Articular chondrocyte of knee joint (primary cell): Measurements from ENCODE around the gene TXLNG. TPM values are rescaled to one million over a fixed set of nuclear protein-coding genes. Genes with fewer than 3 reads are reported as not detected.

Source experiments
- small RNA-seq: library from RNA; depleted of rRNA; stranded (forward); fragments of <200 nt; gene quantifications from one replicate; pipeline ENCODE3, GENCODE V24; 2012
- total RNA-seq: library from RNA; depleted of rRNA; stranded (reverse); fragments of >200 nt; gene quantifications from 2 replicates; pipeline ENCODE4 v1.2.3, GENCODE V29; 2012

The TXLNG gene
- total RNA-seq, result 7.2 and 12.2 TPM in 2 replicates

DNA sequence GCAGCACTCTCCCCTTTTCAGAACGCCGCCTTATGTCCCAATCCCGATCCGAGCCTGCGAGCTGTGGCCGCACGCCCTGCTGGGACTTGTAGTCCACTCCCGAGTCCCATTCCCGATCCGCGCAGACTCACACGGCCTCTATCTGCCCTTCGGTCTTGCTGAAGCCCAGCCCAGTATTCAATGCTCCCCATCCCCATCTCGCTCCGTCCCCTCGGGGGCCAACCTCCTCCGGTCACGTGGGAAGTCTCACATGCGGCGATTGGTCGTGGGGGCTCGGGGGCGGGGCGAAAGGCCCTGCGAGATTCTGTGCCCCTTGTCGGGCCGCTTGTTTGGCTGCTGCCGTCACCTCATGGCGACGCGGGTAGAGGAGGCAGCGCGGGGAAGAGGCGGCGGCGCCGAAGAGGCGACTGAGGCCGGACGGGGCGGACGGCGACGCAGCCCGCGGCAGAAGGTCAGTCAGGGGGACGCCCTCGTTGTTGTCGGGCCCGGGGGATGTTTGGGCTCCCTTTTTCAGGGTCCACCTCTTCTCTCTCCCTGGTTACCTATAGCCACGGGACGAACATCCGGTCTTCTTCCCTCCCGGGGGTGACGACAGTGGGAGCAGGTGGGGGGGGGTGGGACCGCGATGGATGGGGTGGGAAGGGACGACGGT lies at the start of gene TXLNG:
Gene TXLNG (plus strand): TSS at position 328 of the 652 bp plus-strand sequence. CDS start 22 bp downstream, at position 350.

DNA sequence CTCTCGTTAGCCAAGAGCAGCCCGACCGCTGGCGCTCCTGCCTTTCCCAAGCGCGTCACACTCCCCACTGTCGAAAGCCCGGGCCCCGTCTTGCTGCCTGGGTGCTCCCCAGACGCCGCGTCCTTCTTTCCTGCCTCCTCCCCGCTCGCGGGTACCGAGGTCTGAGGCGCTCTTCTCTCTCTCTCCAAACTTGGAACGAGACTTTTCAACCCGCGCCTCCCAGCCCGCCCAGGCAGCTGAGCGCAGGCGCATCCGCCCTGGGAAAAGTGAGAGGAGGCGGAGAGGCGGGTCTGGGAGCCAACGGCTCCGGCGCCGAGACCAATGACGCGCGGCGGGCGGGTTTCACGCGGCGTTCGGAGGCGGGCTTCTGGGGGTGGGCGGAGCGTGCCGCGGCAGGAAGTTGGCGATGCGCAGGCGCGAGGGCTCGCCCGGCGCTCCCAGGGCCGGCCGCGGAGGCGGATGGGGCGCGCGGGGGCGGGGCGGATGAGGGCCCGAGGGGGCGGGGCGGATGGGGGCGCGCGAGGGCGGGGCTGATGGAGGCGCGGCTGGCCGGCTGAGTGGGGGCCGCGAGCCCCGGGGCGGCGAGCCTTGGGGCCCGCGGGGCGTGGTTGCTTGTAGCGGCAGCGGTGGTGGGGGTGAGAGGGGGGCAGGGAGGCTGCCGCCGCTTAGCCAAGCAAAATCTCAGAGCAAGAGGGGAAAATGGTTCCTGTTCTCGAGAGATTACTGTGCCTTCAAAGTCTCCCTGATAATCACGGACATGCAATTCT lies 84.0 kb downstream of the TXLNG start, which contains the start of gene RBBP7:
Gene RBBP7 (minus strand): TSS at position 268 of the 767 bp plus-strand sequence. CDS start 309 bp downstream, outside the sequence.

Small RNA genes within 50 kb of the gene (small RNA-seq; reads per million reads assigned to genes)
- gene RNU4-6P, result not detected
- not detected for gene RNU7-56P
- not detected for gene RPL12P49

Other genes with a start within 250 kb of the TXLNG start
- not detected in 2 replicates for gene S100G, start 136.3 kb upstream of the TXLNG start, total RNA-seq
- 8.8 and 10.7 TPM in 2 replicates for gene CTPS2, start 73.8 kb upstream of the TXLNG start, total RNA-seq
- 39.5 and 57.1 TPM in 2 replicates for gene SYAP1, start 66.9 kb upstream of the TXLNG start, total RNA-seq
- gene RBBP7, start 83.9 kb downstream of the TXLNG start, total RNA-seq, result 102 and 109 TPM in 2 replicates
- gene REPS2, start 160.2 kb downstream of the TXLNG start, total RNA-seq, result 0.52 and 0.54 TPM in 2 replicates